22Rv1 (cell line): ENCODE results near the gene KDM4B.

Experiments used
- CTCF ChIP-seq: fragments of 450-650 bp; IDR thresholded peaks from 2 replicates; pipeline ENCODE4 v1.5.1; 2017; ENCODE audit warnings: mild to moderate bottlenecking
- ZFX ChIP-seq: fragments of 450-650 bp; IDR thresholded peaks from 2 replicates; pipeline ENCODE4 v1.6.1; 2017; ENCODE audit warnings: antibody characterized with exemption, borderline replicate concordance

GRCh38 chr19:5153601-5154128 is 184.8 kb downstream of the KDM4B start:
- TF ChIP-seq CTCF (no peak), ZFX (no peak)
